H1 (cell line): Measurements from ENCODE around the gene ELMO1. TPM values are rescaled to one million over a fixed set of nuclear protein-coding genes. Genes with fewer than 3 reads are reported as not detected.

Experiments used
- CTCF ChIA-PET: fragments of 300-600 bp; sonication (Branson Sonifier 250); formaldehyde crosslinking; loops from one replicate; lab custom pipeline; 2021; ENCODE audit not compliant: partially characterized antibody; lab: Charles Lee
- POLR2A ChIA-PET: fragments of 300-600 bp; sonication (Branson Sonifier 250); formaldehyde crosslinking; loops from one replicate; lab custom pipeline; 2021; ENCODE audit warnings: inconsistent platforms; ENCODE audit not compliant: partially characterized antibody; lab: Charles Lee
- DNase-seq, 2 experiments: peaks; one replicate each; pipeline versions ENCODE4 v3.0.0 to v3.0.0-alpha.2; 2010 to 2022; ENCODE audit warnings: low spot score in 2 of 2, low read depth in 1 of 2, mixed read lengths in 1 of 2
- FAIRE-seq: peaks from 2 replicates; lab custom pipeline; 2011; peaks lifted over from hg19 to GRCh38; lab: Jason Lieb, UNC
- H2AFZ ChIP-seq: 2 replicates; pipeline ENCODE4 v1.8.1; 2012; ENCODE audit warnings: low read length, inconsistent platforms
- H2AK5ac ChIP-seq: 2 replicates; pipeline ENCODE4 v1.6.1; 2013; ENCODE audit warnings: low read depth, low read length
- H2BK120ac ChIP-seq: replicated peaks from 2 replicates; pipeline ENCODE3; 2013; ENCODE audit warnings: low read depth, low read length, inconsistent platforms
- H2BK12ac ChIP-seq: 2 replicates; pipeline ENCODE4 v1.6.1; 2013; ENCODE audit warnings: low read depth, low read length
- H2BK15ac ChIP-seq: 2 replicates; pipeline ENCODE4 v1.6.1; 2013; ENCODE audit warnings: low read length
- H2BK20ac ChIP-seq: 2 replicates; pipeline ENCODE4 v1.6.1; 2013; ENCODE audit warnings: low read length
- H2BK5ac ChIP-seq: 2 replicates; pipeline ENCODE4 v1.6.1; 2013; ENCODE audit warnings: low read depth, low read length
- H3K14ac ChIP-seq: 2 replicates; pipeline ENCODE4 v1.6.1; 2013; ENCODE audit warnings: inconsistent platforms; ENCODE audit not compliant: insufficient read length
- H3K18ac ChIP-seq: 2 replicates; pipeline ENCODE4 v1.6.1; 2013; ENCODE audit warnings: low read length; ENCODE audit errors: extremely low read depth
- H3K23ac ChIP-seq: 2 replicates; pipeline ENCODE4 v1.6.1; 2013; ENCODE audit warnings: inconsistent platforms; ENCODE audit not compliant: insufficient read length
- H3K23me2 ChIP-seq: 2 replicates; pipeline ENCODE4 v1.6.1; 2013; ENCODE audit warnings: low read depth, low read length
- H3K27ac ChIP-seq: 2 replicates; pipeline ENCODE4 v1.6.1; 2011; ENCODE audit warnings: low read depth, low read length, inconsistent platforms
- H3K27me3 ChIP-seq, 4 experiments: replicated peaks in 1 of 4; 1 replicate in 1 of 4; 2 replicates in 3 of 4; pipeline versions ENCODE4 v1.6.1 to v1.8.1; 2011 to 2013; ENCODE audit warnings: low read length in 3 of 4, mild to moderate bottlenecking in 3 of 4, inconsistent platforms in 2 of 4, mixed read lengths in 2 of 4, moderate library complexity in 1 of 4; ENCODE audit not compliant: control insufficient read depth in 3 of 4, insufficient read depth in 3 of 4; ENCODE audit errors: extremely low read depth in 1 of 4
- H3K36me3 ChIP-seq, 4 experiments: 2 replicates each; pipeline versions ENCODE4 v1.6.1 to v1.8.1; 2011 to 2013; ENCODE audit warnings: mild to moderate bottlenecking in 4 of 4, low read length in 3 of 4, moderate library complexity in 2 of 4, control low read depth in 1 of 4, inconsistent platforms in 1 of 4; ENCODE audit not compliant: insufficient read depth in 4 of 4, control insufficient read depth in 2 of 4
- H3K4ac ChIP-seq: replicated peaks from 2 replicates; pipeline ENCODE3; 2013; ENCODE audit warnings: low read length, low read depth, mixed read lengths, inconsistent platforms; ENCODE audit not compliant: insufficient read length
- H3K4me1 ChIP-seq, 4 experiments: replicated peaks in 1 of 4; 1 replicate in 1 of 4; 2 replicates in 3 of 4; pipeline versions ENCODE4 v1.6.1 to v1.8.1; 2011 to 2013; ENCODE audit warnings: low read length in 3 of 4, inconsistent platforms in 2 of 4, mixed read lengths in 1 of 4; ENCODE audit not compliant: insufficient read depth in 4 of 4, control insufficient read depth in 3 of 4
- H3K4me2 ChIP-seq, 2 experiments: 2 replicates each; pipeline versions ENCODE4 v1.6.1 to v1.8.1; 2011 to 2013; ENCODE audit warnings: low read depth in 2 of 2, low read length in 2 of 2, control low read depth in 1 of 2, inconsistent platforms in 1 of 2, mild to moderate bottlenecking in 1 of 2; ENCODE audit not compliant: insufficient read depth in 1 of 2
- H3K4me3 ChIP-seq, 4 experiments: fragments of 200-600, 300-600 bp in 1 of 4; sonication (generic), shearing (Covaris generic), sonication (Bioruptor Twin) in 1 of 4; 2 replicates each; pipeline versions ENCODE4 v1.5.1 to v1.8.1; 2011 to 2016; ENCODE audit warnings: low read length in 4 of 4, low read depth in 3 of 4, control low read depth in 2 of 4, inconsistent platforms in 2 of 4, mild to moderate bottlenecking in 2 of 4, mixed read lengths in 1 of 4, moderate library complexity in 1 of 4; ENCODE audit not compliant: insufficient read depth in 2 of 4; ENCODE audit errors: extremely low read depth in 1 of 4
- H3K56ac ChIP-seq: replicated peaks from 2 replicates; pipeline ENCODE3; 2013; ENCODE audit warnings: low read depth, mild to moderate bottlenecking, mixed read lengths, low read length, inconsistent platforms; ENCODE audit not compliant: insufficient read length
- H3K79me1 ChIP-seq: 2 replicates; pipeline ENCODE4 v1.6.1; 2013; ENCODE audit warnings: low read depth, low read length, control low read depth
- H3K79me2 ChIP-seq, 2 experiments: 2 replicates each; pipeline versions ENCODE4 v1.6.1 to v1.8.1; 2012 to 2013; ENCODE audit warnings: low read length in 2 of 2, mild to moderate bottlenecking in 2 of 2, inconsistent platforms in 1 of 2; ENCODE audit not compliant: insufficient read depth in 2 of 2, control insufficient read depth in 1 of 2
- H3K9ac ChIP-seq, 4 experiments: replicated peaks in 1 of 4; 1 replicate in 1 of 4; 2 replicates in 3 of 4; pipeline versions ENCODE4 v1.6.1 to v1.8.1; 2011 to 2013; ENCODE audit warnings: low read depth in 3 of 4, low read length in 3 of 4, control low read depth in 2 of 4, mild to moderate bottlenecking in 2 of 4, moderate library complexity in 2 of 4, inconsistent platforms in 1 of 4; ENCODE audit errors: extremely low read depth in 1 of 4
- H3K9me3 ChIP-seq, 2 experiments: 2 replicates each; pipeline versions ENCODE4 v1.6.1 to v1.8.1; 2012 to 2013; ENCODE audit warnings: mild to moderate bottlenecking in 2 of 2, moderate library complexity in 2 of 2, control low read depth in 1 of 2, inconsistent platforms in 1 of 2, low read depth in 1 of 2, low read length in 1 of 2, mixed read lengths in 1 of 2; ENCODE audit not compliant: insufficient read depth in 2 of 2
- H4K20me1 ChIP-seq, 2 experiments: replicated peaks in 1 of 2; 2 replicates each; pipeline versions ENCODE3 to v1.8.1; 2011 to 2013; ENCODE audit warnings: inconsistent platforms in 2 of 2, low read length in 2 of 2, mild to moderate bottlenecking in 1 of 2; ENCODE audit not compliant: insufficient read depth in 2 of 2, control insufficient read depth in 1 of 2
- H4K5ac ChIP-seq: 2 replicates; pipeline ENCODE4 v1.6.1; 2013; ENCODE audit warnings: low read length, low read depth, mixed read lengths, inconsistent platforms; ENCODE audit not compliant: insufficient read length
- H4K8ac ChIP-seq: 2 replicates; pipeline ENCODE4 v1.8.0; 2013; ENCODE audit warnings: mild to moderate bottlenecking, moderate library complexity, low read length, inconsistent platforms; ENCODE audit not compliant: insufficient read depth; ENCODE audit errors: extremely low read depth
- H4K91ac ChIP-seq: replicated peaks from 2 replicates; pipeline ENCODE3; 2013; ENCODE audit warnings: low read length, mixed read lengths, inconsistent platforms; ENCODE audit not compliant: insufficient read length
- ATF3 ChIP-seq: IDR thresholded peaks from 2 replicates; pipeline ENCODE4 v1.6.1; 2011; ENCODE audit warnings: low read depth, mild to moderate bottlenecking, low read length; ENCODE audit not compliant: insufficient read depth
- CHD1 ChIP-seq: IDR thresholded peaks from 2 replicates; pipeline ENCODE4 v1.6.1; 2012; ENCODE audit warnings: low read depth, low read length, improper control_type of control experiment
- JUND ChIP-seq: IDR thresholded peaks from 2 replicates; pipeline ENCODE4 v1.6.1; 2011; ENCODE audit warnings: mild to moderate bottlenecking, improper control_type of control experiment, low read length
- KDM1A ChIP-seq: fragments of 200-600, 300-600 bp; sonication (generic); IDR thresholded peaks from 2 replicates; pipeline ENCODE4 v1.7.1; 2016; ENCODE audit warnings: mild to moderate bottlenecking, low read length, borderline replicate concordance
- SIN3A ChIP-seq, 2 experiments: IDR thresholded peaks in 1 of 2; conservative IDR thresholded peaks in 1 of 2; 2 replicates each; pipeline ENCODE4 v1.6.1; 2011 to 2012; ENCODE audit warnings: low read length in 2 of 2, improper control_type of control experiment in 1 of 2, low read depth in 1 of 2, mild to moderate bottlenecking in 1 of 2
- SIX5 ChIP-seq: IDR thresholded peaks from 2 replicates; pipeline ENCODE4 v1.6.1; 2011; ENCODE audit warnings: mild to moderate bottlenecking, low read depth, low read length
- SP4 ChIP-seq: IDR thresholded peaks from 2 replicates; pipeline ENCODE4 v1.6.1; 2012; ENCODE audit warnings: low read length, inconsistent platforms
- SRF ChIP-seq: IDR thresholded peaks from 2 replicates; pipeline ENCODE4 v1.6.1; 2011; ENCODE audit warnings: mild to moderate bottlenecking, low read depth, low read length, moderate library complexity
- SUZ12 ChIP-seq: fragments of 200-600 bp; sonication (generic); IDR thresholded peaks from 2 replicates; pipeline ENCODE4 v1.6.1; 2012; ENCODE audit warnings: mild to moderate bottlenecking, inconsistent platforms, low read length, moderate library complexity, mixed read lengths
- TAF1 ChIP-seq: IDR thresholded peaks from 2 replicates; pipeline ENCODE4 v1.6.1; 2011; ENCODE audit warnings: mild to moderate bottlenecking, low read depth, low read length
- WGBS, 2 experiments: shearing (Covaris generic) in 1 of 2; methylation state at CpG; one replicate each; pipeline versions ENCODE4 v1.1.6 to v1.1.7; 2013 to 2015; ENCODE audit warnings: low lambda C conversion rate in 2 of 2, mixed read lengths in 2 of 2, inconsistent platforms in 1 of 2, low coverage in 1 of 2, missing lambda C conversion rate in 1 of 2; ENCODE audit not compliant: insufficient replicate concordance in 2 of 2, insufficient coverage in 1 of 2, insufficient read length in 1 of 2; ENCODE audit errors: extremely low coverage in 1 of 2, missing lambda C conversion rate in 1 of 2; 5-methylcytosine and 5-hydroxymethylcytosine counted together
- polyA plus RNA-seq, 7 experiments: library from polyadenylated mRNA; depleted of rRNA in 3 of 7; stranded (reverse) in 5 of 7; unstranded in 2 of 7; fragments of >200 nt in 5 of 7; fragments of 200-250 nt in 2 of 7; gene quantifications; 1 replicate in 5 of 7; 2 replicates in 1 of 7; 4 replicates in 1 of 7; pipeline versions ENCODE4 v1.2.1 to v1.2.3, GENCODE V29; 2011 to 2013; ENCODE audit warnings: missing spikeins in 2 of 7, mixed read lengths in 2 of 7
- total RNA-seq: library from RNA; stranded (reverse); fragmentation: NEBNext Ultra II Directional; extraction: Animal tissue kit (Norgen Biotek cat#: 25700); gene quantifications from 2 replicates; pipeline ENCODE4 v1.2.1, GENCODE V29; 2021
- TF ChIP-seq, protein P1 (sequence below): IDR thresholded peaks from 2 replicates; pipeline ENCODE4 v1.6.1; 2012; ENCODE audit warnings: inconsistent platforms
- TF ChIP-seq, protein P2 (sequence below): IDR thresholded peaks from 2 replicates; pipeline ENCODE4 v1.6.1; 2012; ENCODE audit warnings: low read length, inconsistent platforms

Gene ELMO1
- total and polyA plus RNA-seq, 2 of the 8 experiments (the other 6 are each of a cell fraction or from before 2014, with no cell fraction given), result 18.4 to 21.0 TPM

DNA sequence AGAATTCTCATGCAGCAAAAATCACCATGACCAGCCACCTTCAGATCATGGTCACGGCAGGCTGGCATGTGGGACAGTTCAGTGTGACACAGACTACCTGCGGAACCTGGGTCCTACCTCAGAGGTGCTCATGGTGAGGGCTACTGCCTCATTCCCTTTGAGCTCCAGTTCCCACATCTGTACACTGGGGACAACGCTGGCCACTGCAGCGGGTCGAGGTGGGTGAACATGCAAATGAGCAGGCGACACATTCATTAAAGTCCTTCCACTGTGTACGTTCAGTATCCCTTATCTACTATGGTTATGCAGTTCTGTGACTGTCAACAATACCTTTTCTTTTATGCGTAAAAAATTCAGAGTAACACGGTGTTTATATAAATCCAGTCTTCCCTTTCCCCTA, 505.7 kb downstream of the ELMO1 start:
- no peak for FAIRE-seq
- no peak for TF ChIP-seq KDM1A
- TF ChIP-seq SP4, result no peak
- no peak for TF ChIP-seq SRF
- TF ChIP-seq, protein P1, sequence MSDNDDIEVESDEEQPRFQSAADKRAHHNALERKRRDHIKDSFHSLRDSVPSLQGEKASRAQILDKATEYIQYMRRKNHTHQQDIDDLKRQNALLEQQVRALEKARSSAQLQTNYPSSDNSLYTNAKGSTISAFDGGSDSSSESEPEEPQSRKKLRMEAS, result no peak
- TF ChIP-seq CHD1, result no peak
- no peak for TF ChIP-seq TAF1
- TF ChIP-seq SUZ12, result no peak
- no peak for TF ChIP-seq ATF3
- no peak for TF ChIP-seq SIN3A (conservative IDR thresholded peaks at IDR 0.05 in 1 of 2, IDR thresholded peaks at IDR 0.05 in 1 of 2; ENCODE audit: low read depth in 1 of 2, low read length in 2 of 2)
- TF ChIP-seq, protein P2, sequence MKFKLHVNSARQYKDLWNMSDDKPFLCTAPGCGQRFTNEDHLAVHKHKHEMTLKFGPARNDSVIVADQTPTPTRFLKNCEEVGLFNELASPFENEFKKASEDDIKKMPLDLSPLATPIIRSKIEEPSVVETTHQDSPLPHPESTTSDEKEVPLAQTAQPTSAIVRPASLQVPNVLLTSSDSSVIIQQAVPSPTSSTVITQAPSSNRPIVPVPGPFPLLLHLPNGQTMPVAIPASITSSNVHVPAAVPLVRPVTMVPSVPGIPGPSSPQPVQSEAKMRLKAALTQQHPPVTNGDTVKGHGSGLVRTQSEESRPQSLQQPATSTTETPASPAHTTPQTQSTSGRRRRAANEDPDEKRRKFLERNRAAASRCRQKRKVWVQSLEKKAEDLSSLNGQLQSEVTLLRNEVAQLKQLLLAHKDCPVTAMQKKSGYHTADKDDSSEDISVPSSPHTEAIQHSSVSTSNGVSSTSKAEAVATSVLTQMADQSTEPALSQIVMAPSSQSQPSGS, result no peak
- TF ChIP-seq JUND, result no peak
- no peak for TF ChIP-seq SIX5

More for the DNA sequence above, 505.7 kb downstream of the ELMO1 start:
- no peak overlapping the region for H4K8ac ChIP-seq
- no peaks in the 10 kb centered on the region for H4K20me1 ChIP-seq
- WGBS, 2 experiments, result 95% methylated on average over 9 of the region's 9 CpGs; no CpG with 5 or more reads in 1 of the 2 experiments
- H3K23ac ChIP-seq, result no peak overlapping the region
- H3K9me3 ChIP-seq, result peaks cover 4 to 11% of the 10 kb centered on the region in 2 experiments
- no peak overlapping the region for H3K4me2 ChIP-seq
- H4K5ac ChIP-seq, result no peak overlapping the region
- ChIA-PET POLR2A (interaction anchor here (0.7 kb wide), 1 partner anchor 270 kb away, joined by 3 read pairs; no protein-coding TSS in a partner anchor), CTCF (interaction anchor here (1.0 to 1.7 kb wide), 4 partner anchors 9 to 18 kb away, joined by 3 to 4 read pairs (median 4); no protein-coding TSS in a partner anchor)
- no peak overlapping the region for H2BK5ac ChIP-seq
- peaks cover 0 to 7% (median 2%) of the 10 kb centered on the region in 4 experiments; a peak in 1 of 7 replicates for H3K4me1 ChIP-seq
- H4K91ac ChIP-seq, result no peak overlapping the region
- no peak overlapping the region for H3K9ac ChIP-seq
- no peak overlapping the region for H3K27ac ChIP-seq
- no peak overlapping the region for H2BK12ac ChIP-seq
- DNase-seq, result no peak
- H3K23me2 ChIP-seq, result no peaks in the 10 kb centered on the region
- no peak overlapping the region for H2BK15ac ChIP-seq
- H3K36me3 ChIP-seq, result no peaks in the 10 kb centered on the region; a peak in 1 of 8 replicates
- H3K56ac ChIP-seq, result no peak overlapping the region
- no peaks in the 10 kb centered on the region for H3K79me2 ChIP-seq
- no peak overlapping the region for H2BK20ac ChIP-seq
- no peak overlapping the region for H3K18ac ChIP-seq
- no peaks in the 10 kb centered on the region for H3K79me1 ChIP-seq
- no peak overlapping the region for H3K4me3 ChIP-seq
- H3K14ac ChIP-seq, result no peak overlapping the region
- H3K4ac ChIP-seq, result no peak overlapping the region
- no peak overlapping the region for H2BK120ac ChIP-seq
- H2AK5ac ChIP-seq, result no peak overlapping the region
- no peaks in the 10 kb centered on the region for H3K27me3 ChIP-seq
- no peak overlapping the region for H2AFZ ChIP-seq
